ENCODE data around the gene HOXA3. TPM values are rescaled to one million over a fixed set of nuclear protein-coding genes. Genes with fewer than 3 reads are reported as not detected.

The HOXA3 gene
- total and polyA plus RNA-seq, 2 of the 8 experiments (the other 6 are each of a cell fraction or from before 2014, with no cell fraction given), result not detected

DNA sequence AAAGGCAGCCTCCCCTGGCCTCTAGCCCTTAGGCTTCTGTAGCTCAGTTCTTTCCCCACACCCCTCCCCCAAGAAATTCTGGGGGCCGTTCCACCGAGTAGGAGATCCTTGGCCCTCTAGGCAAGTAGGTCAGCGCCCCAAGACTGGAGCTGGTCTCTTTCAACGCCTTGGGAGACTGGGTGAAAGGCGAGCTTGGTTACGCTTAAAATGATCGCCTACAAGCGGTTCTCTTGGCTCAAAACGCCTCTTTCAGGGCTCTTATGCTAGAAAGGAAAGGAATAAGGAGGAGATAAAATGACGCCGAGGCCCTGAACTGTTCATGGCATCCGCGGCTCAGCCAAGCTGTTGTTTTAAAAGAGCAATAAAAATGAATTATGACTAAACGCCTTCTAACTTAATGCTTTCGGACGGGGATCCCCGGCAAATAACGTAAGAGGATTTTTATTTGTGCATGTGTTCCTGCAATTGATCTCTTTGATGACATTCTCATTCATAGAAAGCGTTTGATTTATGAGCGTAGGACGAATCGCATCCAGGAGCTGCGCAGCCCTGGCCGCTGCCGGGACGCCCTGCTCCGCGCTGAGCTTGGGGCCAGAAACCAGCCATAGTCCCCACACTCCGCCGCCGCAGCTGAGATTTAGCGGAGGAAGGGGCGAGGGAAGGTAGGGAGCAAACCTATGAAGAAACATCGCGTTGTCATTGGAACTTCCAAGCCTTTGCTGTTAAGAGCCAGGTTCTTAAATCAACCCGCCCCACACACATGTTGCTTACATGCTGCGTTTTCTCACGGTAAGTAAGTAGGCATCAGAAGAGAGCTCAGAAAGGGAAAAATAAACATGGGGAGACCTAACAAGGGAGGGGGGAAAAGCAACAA is 53.6 kb downstream of the HOXA3 start:
- peaks cover 0 to 6% (median 0%) of the 10 kb centered on the region in 4 experiments; a peak in 1 of 8 replicates for H3K36me3 ChIP-seq (ENCODE audit: control insufficient read depth in 2 of 4, insufficient read depth in 4 of 4, low read length in 3 of 4)
- peaks cover 22 to 41% of the 10 kb centered on the region in 2 experiments for H4K20me1 ChIP-seq (replicated peaks in 1 of 2; ENCODE audit: control insufficient read depth in 1 of 2, insufficient read depth in 2 of 2, low read length in 2 of 2)
- H2BK5ac ChIP-seq (ENCODE audit: low read depth, low read length), result no peak overlapping the region
- H2BK15ac ChIP-seq (ENCODE audit: low read length), result no peak overlapping the region
- H3K23me2 ChIP-seq (ENCODE audit: low read depth, low read length), result peaks cover 6% of the 10 kb centered on the region; the same call in 1 of the 2 replicates
- no peak overlapping the region for H4K5ac ChIP-seq (ENCODE audit: insufficient read length, low read depth, low read length)
- 0 out of 2 replicates have a peak overlapping the region, but pooled peaks have one; percentile 50 for H2BK12ac ChIP-seq (ENCODE audit: low read depth, low read length)
- H3K14ac ChIP-seq (ENCODE audit: insufficient read length), result no peak overlapping the region
- CTCF ChIA-PET (ENCODE audit: partially characterized antibody), result interaction anchor here (0.6 to 12.1 kb wide), 12 partner anchors 11 to 406 kb away, joined by 3 to 123 read pairs (median 3); partner anchors contain the start of genes HOXA3, HOXA5 and HOXA6
- peaks cover 0 to 19% (median 13%) of the 10 kb centered on the region in 4 experiments; a peak in 6 of 7 replicates for H3K4me1 ChIP-seq (replicated peaks in 1 of 4; ENCODE audit: control insufficient read depth in 3 of 4, insufficient read depth in 4 of 4, low read length in 3 of 4)
- no peak overlapping the region for H2BK120ac ChIP-seq (replicated peaks; ENCODE audit: low read depth, low read length)
- DNase-seq (ENCODE audit: low read depth in 1 of 2, low spot score in 2 of 2) (no peak), FAIRE-seq (no peak)
- WGBS, 2 experiments (ENCODE audit: extremely low coverage in 1 of 2, insufficient coverage in 1 of 2, insufficient read length in 1 of 2, insufficient replicate concordance in 2 of 2, low coverage in 1 of 2, low lambda C conversion rate in 2 of 2, missing lambda C conversion rate in 1 of 2), result 7% methylated on average over 38 of the region's 38 CpGs; no CpG with 5 or more reads in 1 of the 2 experiments
- no peak overlapping the region for H2AK5ac ChIP-seq (ENCODE audit: low read depth, low read length)
- H3K79me2 ChIP-seq (ENCODE audit: control insufficient read depth in 1 of 2, insufficient read depth in 2 of 2, low read length in 2 of 2), result no peaks in the 10 kb centered on the region
- H3K9me3 ChIP-seq (ENCODE audit: insufficient read depth in 2 of 2, low read depth in 1 of 2, low read length in 1 of 2), result no peaks in the 10 kb centered on the region
- H4K91ac ChIP-seq (replicated peaks; ENCODE audit: insufficient read length, low read length), result no peak overlapping the region
- H3K23ac ChIP-seq (ENCODE audit: insufficient read length), result no peak overlapping the region
- peak overlapping the region; percentile 1 to 17; a peak in 2 of 4 replicates for H3K4me2 ChIP-seq (ENCODE audit: insufficient read depth in 1 of 2, low read depth in 2 of 2, low read length in 2 of 2)
- H3K4me3 ChIP-seq (ENCODE audit: extremely low read depth in 1 of 4, insufficient read depth in 2 of 4, low read depth in 3 of 4, low read length in 4 of 4), result no peak overlapping the region
- no peak overlapping the region for H3K9ac ChIP-seq (replicated peaks in 1 of 4; ENCODE audit: extremely low read depth in 1 of 4, low read depth in 3 of 4, low read length in 3 of 4)
- no peak overlapping the region for H2AFZ ChIP-seq (ENCODE audit: low read length)
- H2BK20ac ChIP-seq (ENCODE audit: low read length), result no peak overlapping the region
- H3K27me3 ChIP-seq (replicated peaks in 1 of 4; ENCODE audit: control insufficient read depth in 3 of 4, extremely low read depth in 1 of 4, insufficient read depth in 3 of 4, low read length in 3 of 4), result peaks cover 93 to 100% (median 99%) of the 10 kb centered on the region in 4 experiments
- H3K18ac ChIP-seq (ENCODE audit: extremely low read depth, low read length), result no peak overlapping the region
- H3K56ac ChIP-seq (replicated peaks; ENCODE audit: insufficient read length, low read depth, low read length), result no peak overlapping the region
- POLR2A ChIA-PET (ENCODE audit: partially characterized antibody), result interaction anchor here (1.2 kb wide), 1 partner anchor 10 kb away, joined by 3 read pairs; no protein-coding TSS in a partner anchor
- TF ChIP-seq SUZ12 (IDR thresholded peaks at IDR 0.05; ENCODE audit: low read length) (peak; percentile 96), SAP30 (IDR thresholded peaks at IDR 0.05; ENCODE audit: insufficient read depth, insufficient replicate concordance, low read length) (no peak), POLR2AphosphoS5 (IDR thresholded peaks at IDR 0.05; ENCODE audit: low read depth, low read length) (no peak), RNF2 (IDR thresholded peaks at IDR 0.05; ENCODE audit: borderline replicate concordance, low read depth, low read length, missing control alignments, poor library complexity, severe bottlenecking) (peak; percentile 100), CBX8 (IDR thresholded peaks at IDR 0.05; ENCODE audit: borderline replicate concordance, low read depth, low read length) (0 out of 2 replicates have a peak, but pooled peaks have one; percentile 7), SIX5 (IDR thresholded peaks at IDR 0.05; ENCODE audit: low read depth, low read length) (no peak), EZH2 (IDR thresholded peaks at IDR 0.05; ENCODE audit: low read depth, low read length, severe bottlenecking) (peak; percentile 92), HDAC2 (IDR thresholded peaks at IDR 0.05; ENCODE audit: borderline replicate concordance in 1 of 2, low read depth in 2 of 2, low read length in 2 of 2) (no peak)
- H4K8ac ChIP-seq (ENCODE audit: extremely low read depth, insufficient read depth, low read length), result no peak overlapping the region
- no peak overlapping the region for H3K27ac ChIP-seq (ENCODE audit: low read depth, low read length)
- no peaks in the 10 kb centered on the region for H3K79me1 ChIP-seq (ENCODE audit: low read depth, low read length)
- no peak overlapping the region for H3K4ac ChIP-seq (replicated peaks; ENCODE audit: insufficient read length, low read depth, low read length)
